ENCODE data around the gene ARHGEF4. TPM values are rescaled to one million over a fixed set of nuclear protein-coding genes. Genes with fewer than 3 reads are reported as not detected.
"Not testable (repeated sequence)": the region's sequence is repeated elsewhere in the genome, so short reads cannot be mapped to it uniquely, and the experiment has no call there.

Gene ARHGEF4
- total RNA-seq, 1 experiment from 2014 or later, result 21.8 TPM

- CTCF ChIA-PET, result no interaction called here
- POLR2A ChIA-PET, result interaction anchor here (0.6 kb wide), 1 partner anchor 1010 kb away, joined by 3 read pairs; no protein-coding TSS in a partner anchor
- no peak overlapping the region for H3K27ac Mint-ChIP-seq
- DNase-seq (ENCODE audit: low spot score) (no peak), ATAC-seq (no peak)
- no peak for TF ChIP-seq TEAD1 (CRISPR knock-in tag; IDR thresholded peaks at IDR 0.05)
- no peak for TF ChIP-seq CTCF (IDR thresholded peaks at IDR 0.05)
- no peak for TF ChIP-seq EMX1 (CRISPR knock-in tag; IDR thresholded peaks at IDR 0.05)
- TF ChIP-seq ARID4B (CRISPR knock-in tag; IDR thresholded peaks at IDR 0.05; ENCODE audit: borderline replicate concordance), result no peak
- TF ChIP-seq ELF4 (CRISPR knock-in tag; IDR thresholded peaks at IDR 0.05; ENCODE audit: low read depth), result no peak
- no peak for TF ChIP-seq ZSCAN18 (CRISPR knock-in tag; IDR thresholded peaks at IDR 0.05)
- TF ChIP-seq IRF2 (CRISPR knock-in tag; IDR thresholded peaks at IDR 0.05; ENCODE audit: borderline replicate concordance, low read depth), result no peak
- TF ChIP-seq, protein P1, sequence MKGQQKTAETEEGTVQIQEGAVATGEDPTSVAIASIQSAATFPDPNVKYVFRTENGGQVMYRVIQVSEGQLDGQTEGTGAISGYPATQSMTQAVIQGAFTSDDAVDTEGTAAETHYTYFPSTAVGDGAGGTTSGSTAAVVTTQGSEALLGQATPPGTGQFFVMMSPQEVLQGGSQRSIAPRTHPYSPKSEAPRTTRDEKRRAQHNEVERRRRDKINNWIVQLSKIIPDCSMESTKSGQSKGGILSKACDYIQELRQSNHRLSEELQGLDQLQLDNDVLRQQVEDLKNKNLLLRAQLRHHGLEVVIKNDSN (CRISPR knock-in tag; IDR thresholded peaks at IDR 0.05), result no peak
- TF ChIP-seq, protein P2, sequence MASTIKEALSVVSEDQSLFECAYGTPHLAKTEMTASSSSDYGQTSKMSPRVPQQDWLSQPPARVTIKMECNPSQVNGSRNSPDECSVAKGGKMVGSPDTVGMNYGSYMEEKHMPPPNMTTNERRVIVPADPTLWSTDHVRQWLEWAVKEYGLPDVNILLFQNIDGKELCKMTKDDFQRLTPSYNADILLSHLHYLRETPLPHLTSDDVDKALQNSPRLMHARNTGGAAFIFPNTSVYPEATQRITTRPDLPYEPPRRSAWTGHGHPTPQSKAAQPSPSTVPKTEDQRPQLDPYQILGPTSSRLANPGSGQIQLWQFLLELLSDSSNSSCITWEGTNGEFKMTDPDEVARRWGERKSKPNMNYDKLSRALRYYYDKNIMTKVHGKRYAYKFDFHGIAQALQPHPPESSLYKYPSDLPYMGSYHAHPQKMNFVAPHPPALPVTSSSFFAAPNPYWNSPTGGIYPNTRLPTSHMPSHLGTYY (CRISPR knock-in tag; IDR thresholded peaks at IDR 0.05), result no peak
- TF ChIP-seq SMAD4 (CRISPR knock-in tag; IDR thresholded peaks at IDR 0.05), result no peak
- peaks cover 26% of the 10 kb centered on the region for H3K4me1 Mint-ChIP-seq
- peaks cover 18% of the 10 kb centered on the region for H3K9me3 Mint-ChIP-seq
- peaks cover 10% of the 10 kb centered on the region for H3K36me3 Mint-ChIP-seq
- no peaks in the 10 kb centered on the region for H3K27me3 Mint-ChIP-seq (ENCODE audit: low read depth)
- H3K4me3 Mint-ChIP-seq, result no peak overlapping the region
These were observed 64.3 kb downstream of the ARHGEF4 start for GRCh38 chr2:130901061-130901460.

- POLR2A ChIA-PET; H3K4me3 Mint-ChIP-seq; H3K27me3 Mint-ChIP-seq (ENCODE audit: low read depth); CTCF ChIA-PET; DNase-seq (ENCODE audit: low spot score); ATAC-seq; H3K27ac Mint-ChIP-seq: not testable (repeated sequence)
- Mint-ChIP-seq H3K9me3 (peaks cover 23% of the 10 kb centered on the region), H3K36me3 (peaks cover 16% of the 10 kb centered on the region), H3K4me1 (peaks cover 20% of the 10 kb centered on the region)
These were observed 64.9 kb downstream of the ARHGEF4 start for GRCh38 chr2:130901626-130902025.

DNA sequence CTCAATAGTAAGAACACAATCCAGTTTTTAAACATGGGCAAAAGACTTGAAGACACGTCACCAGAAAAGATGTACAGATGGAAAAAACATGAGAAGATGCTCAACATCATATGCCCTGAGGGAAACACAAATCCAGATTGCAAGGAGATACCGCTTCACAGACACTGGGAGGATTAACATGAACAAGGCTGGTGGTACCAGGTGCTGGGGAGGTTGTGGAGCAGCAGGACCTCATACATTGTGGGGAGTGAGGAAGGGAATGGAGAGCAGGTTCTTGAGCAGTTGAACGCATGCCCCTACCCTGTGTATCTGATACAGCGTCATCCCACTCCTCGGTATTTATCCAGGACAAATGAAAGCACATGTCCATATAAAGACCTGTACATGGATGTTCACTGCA lies 72.1 kb downstream of the ARHGEF4 start:
- Mint-ChIP-seq H3K36me3 (peaks cover 15% of the 10 kb centered on the region), H3K9me3 (peaks cover 25% of the 10 kb centered on the region), H3K27ac (no peak overlapping the region), H3K4me3 (no peak overlapping the region), H3K4me1 (no peaks in the 10 kb centered on the region), H3K27me3 (ENCODE audit: low read depth) (no peaks in the 10 kb centered on the region)
- no peak for DNase-seq (ENCODE audit: low spot score)
- ChIA-PET POLR2A (no interaction called here), CTCF (no interaction called here)
- ATAC-seq, result no peak
- TF ChIP-seq RORB (CRISPR knock-in tag; IDR thresholded peaks at IDR 0.05), result no peak
- TF ChIP-seq, protein P3, sequence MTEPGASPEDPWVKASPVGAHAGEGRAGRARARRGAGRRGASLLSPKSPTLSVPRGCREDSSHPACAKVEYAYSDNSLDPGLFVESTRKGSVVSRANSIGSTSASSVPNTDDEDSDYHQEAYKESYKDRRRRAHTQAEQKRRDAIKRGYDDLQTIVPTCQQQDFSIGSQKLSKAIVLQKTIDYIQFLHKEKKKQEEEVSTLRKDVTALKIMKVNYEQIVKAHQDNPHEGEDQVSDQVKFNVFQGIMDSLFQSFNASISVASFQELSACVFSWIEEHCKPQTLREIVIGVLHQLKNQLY (CRISPR knock-in tag; IDR thresholded peaks at IDR 0.05), result no peak
- TF ChIP-seq, protein P4, sequence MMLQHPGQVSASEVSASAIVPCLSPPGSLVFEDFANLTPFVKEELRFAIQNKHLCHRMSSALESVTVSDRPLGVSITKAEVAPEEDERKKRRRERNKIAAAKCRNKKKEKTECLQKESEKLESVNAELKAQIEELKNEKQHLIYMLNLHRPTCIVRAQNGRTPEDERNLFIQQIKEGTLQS (CRISPR knock-in tag; conservative IDR thresholded peaks at IDR 0.05), result no peak
- TF ChIP-seq, protein P5, sequence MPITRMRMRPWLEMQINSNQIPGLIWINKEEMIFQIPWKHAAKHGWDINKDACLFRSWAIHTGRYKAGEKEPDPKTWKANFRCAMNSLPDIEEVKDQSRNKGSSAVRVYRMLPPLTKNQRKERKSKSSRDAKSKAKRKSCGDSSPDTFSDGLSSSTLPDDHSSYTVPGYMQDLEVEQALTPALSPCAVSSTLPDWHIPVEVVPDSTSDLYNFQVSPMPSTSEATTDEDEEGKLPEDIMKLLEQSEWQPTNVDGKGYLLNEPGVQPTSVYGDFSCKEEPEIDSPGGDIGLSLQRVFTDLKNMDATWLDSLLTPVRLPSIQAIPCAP (CRISPR knock-in tag; IDR thresholded peaks at IDR 0.05), result no peak
- TF ChIP-seq FOXP4 (CRISPR knock-in tag; IDR thresholded peaks at IDR 0.05), result no peak
- TF ChIP-seq, protein P1 (CRISPR knock-in tag; IDR thresholded peaks at IDR 0.05), result no peak
- TF ChIP-seq TCF7 (CRISPR knock-in tag; IDR thresholded peaks at IDR 0.05; ENCODE audit: low read depth), result no peak
- no peak for TF ChIP-seq NR2C2 (CRISPR knock-in tag; IDR thresholded peaks at IDR 0.05)
